GM18502 (cell line): ENCODE measurements around the gene MARS2.
"Not testable (repeated sequence)": the region's sequence is repeated elsewhere in the genome, so short reads cannot be mapped to it uniquely, and the experiment has no call there.

Source experiments
- ATAC-seq: cut with Tn5 transposase; IDR thresholded peaks from one replicate; pipeline ENCODE4 v1.9.1; 2021; ENCODE audit warnings: mild to moderate bottlenecking; ENCODE audit not compliant: unreplicated experiment, poor library complexity

Gene MARS2

DNA sequence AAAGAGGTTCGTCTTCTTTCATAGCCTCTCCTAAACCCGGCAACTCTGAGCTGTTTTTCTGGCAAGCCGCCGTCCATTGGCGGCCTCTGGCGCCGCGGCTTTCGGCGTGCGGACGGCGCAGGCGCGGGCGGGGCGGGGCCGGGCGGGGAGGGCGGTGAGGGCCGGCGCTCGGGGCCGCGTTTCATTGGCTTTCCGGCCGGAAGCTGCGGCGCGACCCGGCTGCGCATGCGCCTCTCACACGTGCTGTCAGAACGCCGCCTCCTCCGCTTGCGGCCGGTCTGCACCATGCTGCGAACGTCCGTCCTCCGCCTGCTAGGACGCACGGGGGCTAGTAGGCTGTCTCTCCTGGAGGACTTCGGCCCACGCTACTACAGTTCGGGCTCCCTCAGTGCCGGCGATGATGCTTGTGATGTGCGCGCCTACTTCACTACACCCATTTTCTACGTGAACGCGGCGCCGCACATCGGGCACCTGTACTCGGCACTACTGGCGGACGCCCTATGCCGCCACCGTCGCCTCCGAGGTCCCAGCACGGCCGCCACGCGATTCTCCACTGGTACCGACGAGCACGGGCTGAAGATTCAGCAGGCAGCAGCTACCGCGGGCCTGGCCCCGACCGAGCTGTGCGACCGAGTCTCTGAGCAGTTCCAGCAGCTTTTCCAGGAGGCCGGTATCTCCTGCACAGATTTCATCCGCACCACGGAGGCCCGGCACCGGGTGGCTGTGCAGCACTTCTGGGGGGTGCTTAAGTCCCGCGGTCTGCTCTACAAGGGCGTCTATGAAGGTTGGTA lies at the start of gene MARS2:
MARS2 (plus strand) TSS at position 249 of the 791 bp plus-strand sequence; CDS start at position 286, 37 bp downstream.
- peak; percentile 86 for ATAC-seq

DNA sequence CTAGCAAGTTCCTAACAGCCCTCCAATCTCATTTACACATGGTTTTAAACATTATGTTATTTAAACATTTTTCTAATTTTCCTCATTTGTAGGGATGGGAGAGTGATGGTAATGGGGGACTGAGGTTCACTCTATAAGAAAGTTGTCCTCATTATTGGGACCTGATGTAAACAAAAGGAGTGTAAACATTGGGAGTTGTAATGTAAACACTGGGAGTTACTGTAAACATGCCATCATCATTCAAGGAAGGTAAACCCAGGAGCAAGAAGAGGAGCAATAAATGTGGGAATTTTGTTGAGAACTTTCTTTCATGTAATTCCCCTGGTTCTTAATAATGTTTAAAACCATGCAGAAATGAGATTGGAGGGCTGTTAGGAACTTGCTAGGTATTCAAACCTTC lies 47.6 kb upstream of the MARS2 start:
- no peak for ATAC-seq

GRCh38 chr2:197661626-197662025 lies 43.5 kb upstream of the MARS2 start:
- ATAC-seq, result no peak

- no peak for ATAC-seq
Measured at GRCh38 chr2:197666277-197666676, 38.9 kb upstream of the MARS2 start.

GRCh38 chr2:197668296-197668695 lies 36.9 kb upstream of the MARS2 start:
- ATAC-seq, result no peak

- ATAC-seq, result no peak
Measured at GRCh38 chr2:197669077-197669476, 36.1 kb upstream of the MARS2 start.

DNA sequence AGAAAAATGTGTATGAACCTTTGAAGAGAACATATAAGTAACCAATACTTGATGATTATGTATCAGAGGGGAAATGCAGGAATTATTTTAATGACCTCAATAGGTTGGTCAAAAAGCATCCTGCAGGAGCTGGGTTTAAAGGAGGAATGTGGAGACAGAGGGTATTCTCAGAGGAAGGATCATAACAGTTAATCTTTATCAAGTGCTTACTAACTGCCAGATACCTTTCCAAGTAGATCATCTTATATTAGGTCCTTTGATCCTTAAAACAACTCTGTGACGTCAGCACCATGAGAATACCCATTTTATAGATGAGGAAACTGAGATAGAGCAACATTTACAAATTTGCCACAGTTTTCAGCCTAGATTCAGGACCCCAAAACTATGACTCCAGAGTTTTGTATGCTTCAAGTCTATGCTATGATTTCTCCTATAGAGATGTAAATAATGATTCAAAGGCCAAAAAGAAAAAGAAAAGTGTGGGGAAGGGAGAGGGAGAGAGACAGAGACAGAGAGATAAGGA lies 32.7 kb upstream of the MARS2 start:
- ATAC-seq, result no peak

GRCh38 chr2:197673106-197673505 lies 32.1 kb upstream of the MARS2 start:
- no peak for ATAC-seq

DNA sequence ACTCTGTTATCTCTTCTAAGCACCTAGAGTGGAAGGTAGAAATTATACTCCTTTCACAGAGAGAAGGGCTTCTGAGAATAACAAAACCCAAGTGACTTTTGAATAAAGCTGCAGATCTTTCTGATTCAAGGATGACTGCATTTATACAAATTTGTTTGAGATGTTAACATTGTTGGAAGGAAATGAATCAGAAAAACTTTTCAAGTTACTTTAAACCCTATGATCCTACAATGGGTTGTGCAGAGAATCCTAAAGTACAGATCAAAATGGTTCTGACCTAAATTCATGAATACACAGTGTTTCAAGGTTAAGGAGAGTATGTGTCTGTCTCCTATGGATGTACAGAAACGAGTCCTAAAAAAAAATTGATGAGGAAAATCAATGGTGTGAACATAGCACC lies 31.6 kb upstream of the MARS2 start:
- ATAC-seq, result no peak

GRCh38 chr2:197674060-197674459 lies 31.1 kb upstream of the MARS2 start:
- no peak for ATAC-seq

DNA sequence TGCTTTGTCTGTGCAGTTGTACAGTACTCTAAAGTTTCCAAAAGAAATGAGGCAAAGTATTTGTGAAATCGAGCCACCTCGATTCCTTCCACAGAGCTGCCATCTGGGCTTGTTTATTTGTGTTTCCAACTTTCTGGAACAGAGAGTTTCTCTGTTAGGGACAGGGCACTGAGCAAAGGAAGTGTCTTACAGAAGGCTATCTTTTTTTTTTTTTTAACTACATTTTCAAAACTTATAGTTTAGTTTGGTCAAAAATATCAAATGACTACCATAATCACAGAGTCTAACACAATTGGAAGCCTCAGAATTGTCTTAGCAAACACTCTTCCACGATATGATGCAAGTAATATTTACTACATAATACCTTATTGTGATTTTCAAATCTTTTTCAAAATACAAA lies 30.6 kb upstream of the MARS2 start:
- no peak for ATAC-seq

DNA sequence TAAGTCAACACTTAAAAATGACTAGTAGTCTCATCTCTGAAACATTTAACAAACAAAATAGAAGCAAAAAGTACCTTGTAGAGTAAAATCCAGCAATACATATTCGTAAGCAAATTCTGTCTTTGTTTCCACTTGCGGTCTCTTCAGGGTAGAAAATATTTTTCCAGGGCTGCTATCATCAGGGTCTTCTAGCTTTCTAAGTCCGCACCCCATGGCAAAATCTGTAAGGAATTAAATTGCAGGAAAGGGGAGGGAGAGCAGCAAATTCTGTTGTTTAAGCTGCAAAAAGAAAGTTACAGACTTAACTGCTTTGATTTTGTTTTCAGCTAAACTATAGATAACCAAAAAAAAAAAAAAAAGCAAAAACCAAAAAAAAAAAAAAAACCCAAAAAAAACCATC lies 29.9 kb upstream of the MARS2 start, which contains the start of gene RFTN2:
RFTN2 (minus strand) TSS at position 342 of the 400 bp plus-strand sequence; CDS start at position 213, 129 bp downstream.
- no peak for ATAC-seq

- no peak for ATAC-seq
Measured at GRCh38 chr2:197675711-197676188, 29.4 kb upstream of the MARS2 start.

- no peak for ATAC-seq
Measured at GRCh38 chr2:197677056-197677455, 28.1 kb upstream of the MARS2 start.

- ATAC-seq, result no peak
Measured at GRCh38 chr2:197677483-197677882, 27.7 kb upstream of the MARS2 start.

DNA sequence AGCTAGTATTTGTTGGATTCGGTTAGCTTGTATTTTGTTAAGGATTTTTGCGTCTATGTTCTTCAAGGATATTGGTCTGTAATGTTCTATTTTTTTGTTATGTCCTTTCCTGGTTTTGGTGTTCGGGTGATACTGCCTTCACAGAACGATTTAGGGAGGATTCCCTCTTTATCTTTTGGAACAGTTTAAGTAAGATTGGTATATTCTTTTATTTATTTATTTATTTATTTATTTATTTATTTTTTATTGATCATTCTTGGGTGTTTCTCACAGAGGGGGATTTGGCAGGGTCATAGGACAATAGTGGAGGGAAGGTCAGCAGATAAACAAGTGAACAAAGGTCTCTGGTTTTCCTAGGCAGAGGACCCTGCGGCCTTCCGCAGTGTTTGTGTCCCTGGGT lies 10.0 kb upstream of the MARS2 start:
- not testable (repeated sequence) for ATAC-seq

- ATAC-seq, result not testable (repeated sequence)
Measured at GRCh38 chr2:197695971-197696370, 9.2 kb upstream of the MARS2 start.

- not testable (repeated sequence) for ATAC-seq
Measured at GRCh38 chr2:197696571-197696970, 8.6 kb upstream of the MARS2 start.

- ATAC-seq, result not testable (repeated sequence)
Measured at GRCh38 chr2:197699724-197700123, 5.4 kb upstream of the MARS2 start.

- no peak for ATAC-seq
Measured at GRCh38 chr2:197700960-197701359, 4.2 kb upstream of the MARS2 start.

DNA sequence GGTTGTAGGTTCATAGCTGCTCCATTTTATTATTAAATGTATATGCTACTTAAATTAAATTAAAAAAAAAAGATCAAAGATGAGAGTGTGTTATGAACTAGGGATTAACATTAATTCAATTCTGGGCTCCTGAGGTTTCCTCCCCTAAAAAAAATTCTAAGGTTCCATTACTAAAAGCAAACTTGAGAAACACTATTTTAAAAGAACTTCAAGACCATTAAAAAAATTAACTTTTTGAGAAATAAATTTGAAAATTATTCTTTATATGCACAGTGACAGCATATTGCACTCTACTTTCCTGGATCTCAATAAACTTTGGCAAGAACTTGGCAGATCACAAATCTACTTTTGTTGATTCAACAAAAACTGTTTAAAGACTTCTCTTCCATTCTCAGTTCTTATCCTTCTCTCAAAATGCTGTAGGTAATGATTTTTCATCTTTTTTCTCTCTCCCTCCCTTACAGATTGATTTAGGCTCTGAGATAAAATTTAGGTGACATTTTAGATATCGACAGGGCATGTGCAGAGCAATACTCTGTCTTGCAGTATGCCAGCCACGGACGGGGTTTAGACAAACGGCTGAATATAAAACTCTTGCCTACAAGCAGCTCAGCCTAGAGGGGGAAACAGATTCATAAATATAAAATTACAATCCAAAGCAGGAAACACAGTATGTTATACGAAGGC lies 592 bp upstream of the MARS2 start:
- peak; percentile 42 for ATAC-seq
